GM18951 (cell line): ENCODE results near the gene FAM156B.
"Not testable (repeated sequence)": the region's sequence is repeated elsewhere in the genome, so short reads cannot be mapped to it uniquely, and the experiment has no call there.

ENCODE experiments used
- POLR2A ChIP-seq: IDR thresholded peaks from 4 replicates; pipeline ENCODE4 v1.6.1; 2011; ENCODE audit warnings: mild to moderate bottlenecking; ENCODE audit not compliant: insufficient read length, insufficient read depth; ENCODE audit errors: extremely low read depth
- in situ Hi-C: fragments of 300-500 bp; cut with MboI; formaldehyde crosslinking; loops from one replicate; pipeline ENCODE4 v1.12.0; 2022; ENCODE audit warnings: low sequenced_read_pairs, mixed read lengths, inconsistent platforms; ENCODE audit not compliant: unreplicated experiment

The FAM156B gene

GRCh38 chrX:52896855-52897709 lies at the start of gene FAM156B:
Gene FAM156B, plus strand, starts transcription at chrX:52897330. Its CDS starts 9,896 bp downstream, at chrX:52907226.
- in situ Hi-C loops: not testable (repeated sequence)

DNA sequence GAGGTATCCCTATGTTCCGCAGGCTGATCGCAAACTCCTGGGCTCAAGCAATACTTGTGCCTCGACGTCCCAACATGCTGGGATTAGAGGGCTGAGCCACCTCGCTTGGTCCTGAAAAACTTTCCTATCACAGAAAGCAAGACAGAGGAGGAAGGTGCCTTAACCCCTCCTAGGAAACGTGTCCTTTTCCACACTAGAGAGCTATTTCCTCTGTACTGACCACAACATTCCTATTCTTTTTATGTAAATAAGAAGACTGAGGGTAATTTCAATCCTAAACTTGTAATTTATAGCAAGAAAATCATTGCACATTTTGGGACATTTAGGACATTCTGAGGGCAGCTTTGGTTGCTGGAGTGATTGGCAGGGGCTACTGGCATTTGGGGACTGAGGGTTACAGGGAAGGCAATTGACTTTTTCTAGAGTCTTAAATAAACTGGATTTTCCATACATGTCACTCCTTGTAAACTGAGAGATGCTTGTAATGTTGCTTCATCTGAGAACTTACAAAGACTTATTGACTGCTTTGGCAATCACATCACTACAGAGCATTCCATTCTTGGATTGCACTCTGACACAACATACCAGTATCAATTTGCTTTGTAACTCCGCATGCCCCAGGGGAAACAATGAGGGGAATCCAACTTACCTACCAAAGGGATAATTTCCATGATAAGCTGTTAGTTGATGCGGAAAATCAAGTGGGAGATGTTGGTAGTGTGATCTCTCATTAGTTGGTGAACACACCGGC lies 44.8 kb upstream of the FAM156B start:
- TF ChIP-seq POLR2A: no peak
- in situ Hi-C loops: no loop called here

GRCh38 chrX:52856991-52857525 lies 40.1 kb upstream of the FAM156B start:
- in situ Hi-C loops: not testable (repeated sequence)

DNA sequence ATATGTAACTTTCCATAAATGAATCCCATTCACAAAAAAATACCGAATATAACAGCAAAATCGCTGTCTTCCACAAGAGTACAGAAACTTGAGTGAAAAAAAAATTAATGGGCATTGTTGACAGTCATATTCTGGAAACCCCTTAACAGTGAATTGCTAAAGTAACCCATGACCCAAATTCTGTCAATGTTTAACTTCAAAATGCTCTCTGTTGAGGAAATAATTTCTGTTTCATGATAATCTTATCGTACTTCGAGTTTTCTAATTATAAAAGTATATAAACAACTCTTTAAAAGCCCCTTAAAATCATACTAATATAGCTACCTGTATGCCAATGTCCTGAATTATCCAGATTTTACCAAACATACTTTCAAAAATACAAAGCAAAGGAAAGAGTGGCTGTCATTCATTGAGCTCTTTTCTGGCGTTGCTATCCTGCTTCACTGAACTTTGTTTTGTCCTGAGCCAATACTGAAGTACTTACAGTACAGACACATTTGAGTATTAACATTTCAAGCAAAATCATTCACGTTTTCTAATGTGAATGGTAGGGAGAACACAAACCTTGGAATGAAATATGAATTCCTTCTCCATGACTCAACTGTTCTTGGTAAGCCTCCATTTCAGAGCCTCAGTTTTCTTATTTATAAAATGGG lies 31.7 kb upstream of the FAM156B start:
- in situ Hi-C loops: no loop called here

GRCh38 chrX:52867610-52868348 lies 29.4 kb upstream of the FAM156B start, which contains the start of gene XAGE3:
Gene XAGE3, minus strand, starts transcription at chrX:52868083. Its CDS starts 950 bp downstream, at chrX:52867133.
- in situ Hi-C loops: no loop called here

More for the DNA sequence above, 31.7 kb upstream of the FAM156B start:
- no peak for TF ChIP-seq POLR2A

GRCh38 chrX:52870046-52870445 lies 27.1 kb upstream of the FAM156B start:
- in situ Hi-C loops: no loop called here
- no peak for TF ChIP-seq POLR2A

More at GRCh38 chrX:52867610-52868348, 29.4 kb upstream of the FAM156B start, which contains the start of gene XAGE3:
- TF ChIP-seq POLR2A: no peak

GRCh38 chrX:52873825-52874224 lies 23.3 kb upstream of the FAM156B start:
- in situ Hi-C loops: not testable (repeated sequence)

GRCh38 chrX:52874661-52875060 lies 22.5 kb upstream of the FAM156B start:
- TF ChIP-seq POLR2A: no peak
- in situ Hi-C loops: no loop called here

- in situ Hi-C loops: not testable (repeated sequence)
Observed at GRCh38 chrX:52875436-52875835, 21.7 kb upstream of the FAM156B start.

DNA sequence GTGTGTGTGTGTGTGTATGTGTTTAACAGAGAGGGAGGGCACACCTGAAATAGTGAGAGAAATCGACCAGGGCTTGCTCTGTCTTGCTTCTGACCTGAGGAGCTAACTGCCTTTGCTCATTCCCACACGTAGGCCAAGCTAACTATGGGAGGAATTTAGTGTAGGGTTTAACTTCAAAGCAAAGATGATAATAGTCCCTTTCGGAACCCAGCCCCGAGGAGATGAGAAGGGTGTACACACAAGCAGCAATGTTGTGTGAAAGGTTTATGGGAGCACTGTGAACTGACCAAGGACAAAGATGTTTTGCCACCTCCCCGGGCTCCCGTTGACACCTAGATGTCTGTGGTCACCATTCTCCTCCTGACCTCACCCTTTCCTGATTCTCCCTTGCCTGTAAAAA lies 20.7 kb upstream of the FAM156B start:
- in situ Hi-C loops: not testable (repeated sequence)

DNA sequence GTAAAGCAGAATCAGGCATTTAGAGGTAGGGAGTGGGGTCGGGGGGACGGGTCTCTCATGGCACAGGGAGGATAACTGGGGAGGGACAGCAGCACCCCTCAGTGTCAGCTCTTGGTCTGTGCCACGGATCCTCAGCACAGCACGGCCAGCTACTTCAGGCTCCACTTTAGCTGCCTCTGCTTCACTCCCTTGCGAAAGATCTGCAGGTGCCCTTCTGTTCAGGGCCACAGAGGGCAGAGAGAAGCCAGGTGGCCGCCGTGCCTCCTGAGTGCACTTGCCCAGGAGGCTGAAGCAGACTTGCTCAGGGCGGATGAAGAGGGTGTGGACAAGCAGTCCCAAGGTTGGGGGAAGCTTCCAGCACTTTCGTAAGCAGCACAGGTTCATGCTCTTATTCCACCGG lies 9.7 kb upstream of the FAM156B start:
- in situ Hi-C loops: not testable (repeated sequence)

DNA sequence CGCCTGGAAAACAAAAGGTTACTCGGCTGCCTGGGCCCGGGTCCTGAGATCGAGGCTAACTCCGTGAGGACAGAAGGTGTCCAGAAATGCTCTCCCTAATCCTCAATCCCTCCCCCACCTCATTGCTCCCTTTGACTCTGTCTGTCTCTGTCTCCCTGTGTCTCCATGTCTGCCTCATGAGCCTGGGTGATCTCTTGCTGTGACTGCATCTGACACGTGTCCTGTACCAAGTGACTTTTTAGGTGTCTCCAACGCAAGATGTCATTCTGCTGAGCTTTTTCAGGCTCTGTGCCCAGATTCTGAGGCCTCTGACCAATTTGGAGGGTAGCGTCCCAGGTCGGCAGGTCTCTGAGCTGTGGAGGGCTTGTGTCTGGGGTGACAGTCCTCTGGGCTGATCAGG lies 9.0 kb upstream of the FAM156B start:
- in situ Hi-C loops: not testable (repeated sequence)

DNA sequence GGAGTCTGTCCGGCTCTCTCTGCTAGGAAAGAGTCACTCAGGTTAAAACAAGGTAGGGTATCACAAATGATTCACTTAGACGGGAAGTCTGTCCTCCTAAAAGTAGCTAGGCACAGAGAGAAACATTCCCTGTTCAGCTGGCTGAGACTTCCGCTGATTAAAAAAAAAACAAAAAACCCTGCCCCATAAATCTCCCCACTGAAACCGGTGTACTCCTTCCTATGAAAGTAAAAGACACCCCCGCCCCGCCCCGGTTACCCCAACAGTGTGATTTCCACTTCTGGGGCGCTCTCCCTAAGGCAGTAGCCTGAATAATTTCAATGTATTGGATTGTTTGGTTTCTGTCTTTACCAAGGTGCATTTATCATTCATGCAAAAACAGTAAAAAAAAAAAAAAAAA lies 692 bp upstream of the FAM156B start:
- in situ Hi-C loops: not testable (repeated sequence)

GRCh38 chrX:52905531-52905930 lies 8.4 kb downstream of the FAM156B start:
- in situ Hi-C loops: not testable (repeated sequence)

DNA sequence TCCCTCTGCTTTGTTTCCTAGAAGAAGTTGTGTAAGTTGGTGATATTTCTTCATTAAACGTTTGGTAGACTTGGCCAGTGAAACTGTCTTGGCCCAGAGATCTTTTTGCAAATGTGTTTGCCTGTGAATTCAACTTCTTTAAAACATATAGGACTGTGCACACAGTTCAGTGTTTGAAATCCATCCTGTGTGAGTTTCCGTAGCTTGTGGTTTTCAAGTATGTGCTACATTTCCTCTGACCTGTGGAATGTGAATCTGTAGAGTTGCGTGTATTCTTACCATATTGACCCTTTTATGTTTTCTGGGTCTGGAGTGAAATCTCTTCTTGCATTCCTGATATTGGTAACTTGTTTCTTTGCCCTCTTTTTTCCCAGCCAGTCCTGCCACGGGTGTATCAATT lies 8.9 kb downstream of the FAM156B start:
- in situ Hi-C loops: not testable (repeated sequence)

GRCh38 chrX:52907137-52907536 lies 10.0 kb downstream of the FAM156B start:
- in situ Hi-C loops: not testable (repeated sequence)

- in situ Hi-C loops: not testable (repeated sequence)
Observed at GRCh38 chrX:52907900-52908299, 10.8 kb downstream of the FAM156B start.

DNA sequence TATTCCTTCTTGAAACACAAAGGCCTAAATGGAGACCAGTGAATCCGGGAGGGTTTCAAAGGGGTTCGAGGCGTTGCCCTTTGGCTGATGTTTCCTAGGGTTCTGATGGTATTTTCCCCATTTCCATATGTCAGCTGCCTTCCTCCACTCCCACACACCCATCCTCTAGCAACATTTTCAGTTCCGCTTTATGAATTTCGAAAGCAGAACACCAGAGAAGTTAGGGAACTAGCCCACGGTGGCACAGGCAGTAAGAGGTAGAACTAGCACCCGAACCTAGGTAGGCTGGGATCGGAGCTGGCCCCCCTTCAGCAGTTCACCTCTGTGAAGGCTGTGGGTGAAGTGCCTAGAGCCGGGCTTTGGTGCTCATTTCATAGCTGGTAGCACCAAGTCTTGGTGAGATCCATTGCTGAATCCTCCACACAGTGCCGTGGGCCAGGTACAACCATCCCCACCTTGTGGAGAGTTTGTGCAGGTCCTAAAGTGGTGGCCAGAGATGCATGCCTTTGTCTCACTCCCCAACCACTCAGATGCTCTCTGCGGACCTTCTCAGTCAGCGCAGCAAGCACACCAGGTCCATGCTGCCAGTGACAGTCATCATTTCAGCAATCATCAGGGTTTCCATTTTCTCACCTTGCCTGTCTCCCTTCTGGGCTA lies 12.3 kb downstream of the FAM156B start:
- in situ Hi-C loops: not testable (repeated sequence)
